Measurements from ENCODE around the gene LIG1. TPM values are rescaled to one million over a fixed set of nuclear protein-coding genes. Genes with fewer than 3 reads are reported as not detected.

Gene LIG1
- total RNA-seq, 1 experiment from 2014 or later, result 204 TPM

DNA sequence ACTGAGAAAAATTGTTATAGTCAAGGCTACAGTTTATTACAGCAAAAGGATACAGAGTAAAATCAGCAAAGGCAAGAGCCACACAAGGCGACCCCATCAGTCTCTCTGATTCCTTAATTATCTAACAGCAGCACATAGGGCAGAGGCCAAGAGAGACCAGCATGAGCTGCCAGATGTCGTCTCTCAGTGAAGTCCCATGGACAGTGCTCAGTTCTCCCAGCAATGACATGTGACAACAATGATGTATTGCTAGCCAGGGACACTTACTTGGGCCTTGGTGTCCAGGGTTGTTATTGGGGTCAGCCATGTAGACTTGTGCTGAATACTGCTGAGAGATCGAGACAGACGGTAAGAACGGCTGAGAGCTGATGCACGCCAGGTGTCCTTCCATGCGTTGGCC is 22.6 kb upstream of the LIG1 start:
- CTCF ChIA-PET, result no interaction called here

DNA sequence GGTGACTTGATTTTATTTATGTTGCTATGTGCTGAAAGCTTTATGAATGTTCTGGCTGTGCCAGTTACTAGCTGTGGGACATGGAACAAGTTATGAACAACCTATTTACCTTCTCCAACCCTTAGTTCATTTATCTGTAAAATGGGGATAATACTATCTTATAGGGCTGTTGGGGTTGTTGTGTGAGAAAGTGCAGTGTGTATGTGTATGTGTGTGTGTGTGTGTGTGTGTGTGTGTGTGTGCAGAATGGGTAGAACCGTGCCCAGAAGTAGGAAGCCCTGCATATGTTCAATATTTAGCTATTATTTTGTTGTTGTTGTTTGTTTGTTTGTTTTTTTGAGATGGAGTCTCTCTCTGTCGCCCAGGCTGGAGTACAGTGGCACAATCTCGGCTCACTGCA is 20.7 kb upstream of the LIG1 start:
- H3K4me1 ChIP-seq (ENCODE audit: insufficient read depth, low read length, poor library complexity, severe bottlenecking), result peaks cover 9% of the 10 kb centered on the region
- DNase-seq (ENCODE audit: low spot score), result no peak
- H3K36me3 ChIP-seq (ENCODE audit: insufficient read depth, low read length, poor library complexity, severe bottlenecking), result peaks cover 5% of the 10 kb centered on the region
- no peaks in the 10 kb centered on the region for H3K27me3 ChIP-seq (replicated peaks; ENCODE audit: insufficient read depth, low read depth, low read length, poor library complexity)
- intact Hi-C loops (cut with micrococcal nuclease; ENCODE audit: unreplicated experiment), result no loop called here
- POLR2A ChIA-PET (ENCODE audit: low non-redundant PET), result no interaction called here
- H3K9me3 ChIP-seq (ENCODE audit: low read depth, low read length, poor library complexity, severe bottlenecking), result peaks cover 2% of the 10 kb centered on the region
- H3K27ac ChIP-seq (ENCODE audit: low read depth, low read length, poor library complexity, severe bottlenecking), result peak overlapping the region; percentile 46
- CTCF ChIA-PET, result interaction anchor here (0.8 to 1.4 kb wide), 4 partner anchors 12 to 84 kb away, joined by 3 to 14 read pairs (median 5); no protein-coding TSS in a partner anchor
- no TSS peak for BruUV-seq (replicated peaks)
- H3K4me3 ChIP-seq (ENCODE audit: low read depth, low read length, poor library complexity, severe bottlenecking), result no peak overlapping the region
- TF ChIP-seq, protein P1, sequence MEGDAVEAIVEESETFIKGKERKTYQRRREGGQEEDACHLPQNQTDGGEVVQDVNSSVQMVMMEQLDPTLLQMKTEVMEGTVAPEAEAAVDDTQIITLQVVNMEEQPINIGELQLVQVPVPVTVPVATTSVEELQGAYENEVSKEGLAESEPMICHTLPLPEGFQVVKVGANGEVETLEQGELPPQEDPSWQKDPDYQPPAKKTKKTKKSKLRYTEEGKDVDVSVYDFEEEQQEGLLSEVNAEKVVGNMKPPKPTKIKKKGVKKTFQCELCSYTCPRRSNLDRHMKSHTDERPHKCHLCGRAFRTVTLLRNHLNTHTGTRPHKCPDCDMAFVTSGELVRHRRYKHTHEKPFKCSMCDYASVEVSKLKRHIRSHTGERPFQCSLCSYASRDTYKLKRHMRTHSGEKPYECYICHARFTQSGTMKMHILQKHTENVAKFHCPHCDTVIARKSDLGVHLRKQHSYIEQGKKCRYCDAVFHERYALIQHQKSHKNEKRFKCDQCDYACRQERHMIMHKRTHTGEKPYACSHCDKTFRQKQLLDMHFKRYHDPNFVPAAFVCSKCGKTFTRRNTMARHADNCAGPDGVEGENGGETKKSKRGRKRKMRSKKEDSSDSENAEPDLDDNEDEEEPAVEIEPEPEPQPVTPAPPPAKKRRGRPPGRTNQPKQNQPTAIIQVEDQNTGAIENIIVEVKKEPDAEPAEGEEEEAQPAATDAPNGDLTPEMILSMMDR (conservative IDR thresholded peaks at IDR 0.05; ENCODE audit: low read depth, low read length), result no peak
- TF ChIP-seq EZH2 (IDR thresholded peaks at IDR 0.05; ENCODE audit: borderline replicate concordance, low read depth, low read length, poor library complexity, severe bottlenecking), result no peak

More for the DNA sequence above, 22.6 kb upstream of the LIG1 start:
- Histone ChIP-seq H3K27me3 (replicated peaks; ENCODE audit: insufficient read depth, low read depth, low read length, poor library complexity) (no peaks in the 10 kb centered on the region), H3K4me3 (ENCODE audit: low read depth, low read length, poor library complexity, severe bottlenecking) (no peak overlapping the region), H3K9me3 (ENCODE audit: low read depth, low read length, poor library complexity, severe bottlenecking) (peaks cover 2% of the 10 kb centered on the region), H3K27ac (ENCODE audit: low read depth, low read length, poor library complexity, severe bottlenecking) (no peak overlapping the region), H3K36me3 (ENCODE audit: insufficient read depth, low read length, poor library complexity, severe bottlenecking) (peaks cover 5% of the 10 kb centered on the region), H3K4me1 (ENCODE audit: insufficient read depth, low read length, poor library complexity, severe bottlenecking) (peaks cover 16% of the 10 kb centered on the region)
- POLR2A ChIA-PET (ENCODE audit: low non-redundant PET), result no interaction called here
- intact Hi-C loops (cut with micrococcal nuclease; ENCODE audit: unreplicated experiment), result no loop called here
- BruUV-seq (replicated peaks), result no TSS peak
- DNase-seq (ENCODE audit: low spot score), result no peak
- TF ChIP-seq, protein P1 (conservative IDR thresholded peaks at IDR 0.05; ENCODE audit: low read depth, low read length), result no peak
- TF ChIP-seq EZH2 (IDR thresholded peaks at IDR 0.05; ENCODE audit: borderline replicate concordance, low read depth, low read length, poor library complexity, severe bottlenecking), result no peak

DNA sequence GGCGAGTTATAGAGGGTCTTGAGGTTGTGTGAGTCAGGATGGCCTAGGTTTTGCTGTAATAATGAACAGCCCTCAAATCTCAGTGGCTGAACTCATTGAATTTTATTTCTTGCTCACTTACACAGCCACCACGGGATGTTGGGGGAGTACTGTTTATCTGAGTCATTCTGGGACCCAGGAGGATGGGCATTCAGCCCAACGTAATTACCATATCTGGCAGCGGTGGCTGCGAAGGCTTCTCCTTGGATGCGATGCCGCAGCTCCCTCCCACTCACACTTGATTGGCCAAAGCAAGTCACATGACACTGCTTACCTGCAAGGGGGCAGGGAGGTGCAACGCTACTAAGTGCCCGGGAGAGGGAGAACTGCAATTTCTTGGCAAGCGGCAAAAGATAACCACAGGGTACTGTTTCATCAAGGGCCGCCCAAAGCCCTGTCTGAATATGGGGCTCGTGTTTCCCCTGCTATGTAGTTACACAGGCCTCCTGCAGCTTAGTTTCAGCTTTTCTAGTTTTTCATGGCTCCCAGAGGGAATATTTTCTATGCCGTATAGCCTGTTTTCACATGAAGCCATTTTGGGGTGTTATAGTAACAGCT is 20.2 kb upstream of the LIG1 start:
- Histone ChIP-seq H3K27ac (ENCODE audit: low read depth, low read length, poor library complexity, severe bottlenecking) (peak overlapping the region; percentile 46), H3K27me3 (replicated peaks; ENCODE audit: insufficient read depth, low read depth, low read length, poor library complexity) (no peaks in the 10 kb centered on the region), H3K4me3 (ENCODE audit: low read depth, low read length, poor library complexity, severe bottlenecking) (no peak overlapping the region), H3K36me3 (ENCODE audit: insufficient read depth, low read length, poor library complexity, severe bottlenecking) (peaks cover 5% of the 10 kb centered on the region), H3K4me1 (ENCODE audit: insufficient read depth, low read length, poor library complexity, severe bottlenecking) (peaks cover 9% of the 10 kb centered on the region), H3K9me3 (ENCODE audit: low read depth, low read length, poor library complexity, severe bottlenecking) (peaks cover 2% of the 10 kb centered on the region)
- POLR2A ChIA-PET (ENCODE audit: low non-redundant PET), result no interaction called here
- CTCF ChIA-PET, result interaction anchor here (0.6 to 1.4 kb wide), 4 partner anchors 13 to 70 kb away, joined by 3 to 14 read pairs (median 4); no protein-coding TSS in a partner anchor
- DNase-seq (ENCODE audit: low spot score), result peak; percentile 98
- intact Hi-C loops (cut with micrococcal nuclease; ENCODE audit: unreplicated experiment), result no loop called here
- TF ChIP-seq EZH2 (IDR thresholded peaks at IDR 0.05; ENCODE audit: borderline replicate concordance, low read depth, low read length, poor library complexity, severe bottlenecking), result no peak
- TF ChIP-seq, protein P1 (conservative IDR thresholded peaks at IDR 0.05; ENCODE audit: low read depth, low read length), result peak; percentile 67
- BruUV-seq (replicated peaks), result no TSS peak

Data from A673 (cell line).